HG03066 (cell line): Measurements from ENCODE around the gene ACSM2A.
"Not testable (repeated sequence)": the region's sequence is repeated elsewhere in the genome, so short reads cannot be mapped to it uniquely, and the experiment has no call there.

ENCODE experiments used
- ATAC-seq: cut with Tn5 transposase; IDR thresholded peaks from one replicate; pipeline ENCODE4 v1.9.1; 2021; ENCODE audit warnings: low read depth; ENCODE audit not compliant: unreplicated experiment

ACSM2A gene

GRCh38 chr16:20536669-20537068, 85.3 kb downstream of the ACSM2A start:
- not testable (repeated sequence) for ATAC-seq
